NCI-H128 (cell line): ENCODE data around the gene BCO1.
"Not testable (repeated sequence)": the region's sequence is repeated elsewhere in the genome, so short reads cannot be mapped to it uniquely, and the experiment has no call there.

Experiments
- DNase-seq: peaks from one replicate; lab custom pipeline; 2025; ENCODE audit not compliant: unreplicated experiment; lab: John Stamatoyannopoulos, UW

Gene BCO1, protein sequence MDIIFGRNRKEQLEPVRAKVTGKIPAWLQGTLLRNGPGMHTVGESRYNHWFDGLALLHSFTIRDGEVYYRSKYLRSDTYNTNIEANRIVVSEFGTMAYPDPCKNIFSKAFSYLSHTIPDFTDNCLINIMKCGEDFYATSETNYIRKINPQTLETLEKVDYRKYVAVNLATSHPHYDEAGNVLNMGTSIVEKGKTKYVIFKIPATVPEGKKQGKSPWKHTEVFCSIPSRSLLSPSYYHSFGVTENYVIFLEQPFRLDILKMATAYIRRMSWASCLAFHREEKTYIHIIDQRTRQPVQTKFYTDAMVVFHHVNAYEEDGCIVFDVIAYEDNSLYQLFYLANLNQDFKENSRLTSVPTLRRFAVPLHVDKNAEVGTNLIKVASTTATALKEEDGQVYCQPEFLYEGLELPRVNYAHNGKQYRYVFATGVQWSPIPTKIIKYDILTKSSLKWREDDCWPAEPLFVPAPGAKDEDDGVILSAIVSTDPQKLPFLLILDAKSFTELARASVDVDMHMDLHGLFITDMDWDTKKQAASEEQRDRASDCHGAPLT

DNA sequence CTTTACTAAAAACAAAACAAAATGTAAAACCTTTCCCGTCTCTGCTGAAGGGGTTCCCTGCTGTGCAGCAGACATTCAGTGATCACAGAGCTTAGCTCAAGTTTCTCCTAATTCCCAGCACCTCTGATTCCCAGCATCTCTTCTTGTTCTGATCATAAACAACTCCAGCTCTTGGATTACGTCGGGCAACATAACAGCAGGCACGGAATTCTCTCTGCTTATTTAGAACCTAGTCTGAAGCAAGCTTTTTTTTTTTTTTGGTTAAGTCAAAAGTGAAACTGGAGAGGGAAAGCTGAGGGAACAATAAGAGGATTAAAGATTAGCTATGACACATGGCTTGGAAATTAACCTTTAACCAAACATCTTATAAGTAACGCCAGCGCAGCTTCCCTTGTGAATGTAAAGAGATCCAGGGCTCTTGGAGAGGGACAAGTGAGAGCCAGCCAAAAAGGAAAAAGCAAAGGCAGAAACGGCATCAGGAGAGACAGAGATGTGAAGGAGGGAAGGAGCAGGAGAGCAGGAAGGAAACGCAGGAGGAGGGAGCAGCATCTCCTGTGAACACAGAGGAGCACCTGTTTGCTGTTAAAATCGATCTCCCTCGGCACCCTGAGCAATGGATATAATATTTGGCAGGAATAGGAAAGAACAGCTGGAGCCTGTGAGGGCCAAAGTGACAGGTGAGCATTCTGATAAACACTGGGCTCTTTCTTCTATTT is at the start of gene BCO1:
TSS of gene BCO1 (plus strand) at position 394 of the 716 bp plus-strand sequence. CDS start at position 614, 220 bp downstream.
- no peak for DNase-seq

DNA sequence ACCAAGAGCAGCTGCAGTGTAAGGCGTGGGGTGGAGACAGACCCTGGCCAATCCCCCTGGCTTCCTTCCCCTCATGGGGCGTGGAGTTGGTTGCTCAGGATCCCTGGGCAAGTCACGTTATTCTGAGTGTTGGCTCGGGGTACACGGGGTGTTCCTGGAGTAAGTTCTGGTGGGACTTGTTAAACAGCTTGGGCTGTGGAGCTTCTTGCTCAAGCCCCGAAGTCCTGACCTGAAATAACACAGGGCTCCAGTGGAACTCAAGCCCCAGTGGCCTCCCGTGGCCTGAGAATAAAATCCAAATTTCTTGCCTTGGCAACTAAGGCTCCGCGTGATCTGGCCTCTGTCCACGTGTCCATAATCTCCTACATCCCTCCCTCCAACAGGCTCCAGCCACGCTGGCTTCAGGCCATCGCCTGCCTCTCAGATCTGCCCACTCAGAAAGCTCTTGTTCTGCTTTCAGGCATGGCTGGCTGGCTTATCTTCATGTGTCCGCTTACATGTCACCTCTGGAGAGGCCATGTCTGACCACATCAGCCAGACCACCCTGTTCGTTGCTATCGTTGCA is 49.3 kb upstream of the BCO1 start:
- no peak for DNase-seq

DNA sequence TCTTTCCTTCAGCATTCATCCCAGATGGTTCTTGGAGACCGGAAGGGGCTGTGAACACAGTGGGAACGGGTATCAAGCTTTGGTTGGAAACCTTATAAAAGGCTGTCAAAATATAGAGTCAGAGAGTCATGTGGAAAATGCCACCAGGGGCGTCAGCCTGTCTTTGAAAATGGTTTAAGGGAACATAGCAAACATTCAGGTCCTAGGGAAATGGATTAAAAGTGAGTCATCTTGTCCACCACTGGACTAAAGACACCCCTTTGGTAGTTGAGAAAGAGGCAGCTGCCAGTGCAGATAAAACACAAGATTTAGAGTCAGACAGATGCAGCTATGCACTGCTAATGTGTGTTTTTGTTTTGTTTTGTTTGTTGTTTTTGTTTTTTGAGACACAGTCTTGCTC is 47.8 kb upstream of the BCO1 start:
- DNase-seq: no peak

DNA sequence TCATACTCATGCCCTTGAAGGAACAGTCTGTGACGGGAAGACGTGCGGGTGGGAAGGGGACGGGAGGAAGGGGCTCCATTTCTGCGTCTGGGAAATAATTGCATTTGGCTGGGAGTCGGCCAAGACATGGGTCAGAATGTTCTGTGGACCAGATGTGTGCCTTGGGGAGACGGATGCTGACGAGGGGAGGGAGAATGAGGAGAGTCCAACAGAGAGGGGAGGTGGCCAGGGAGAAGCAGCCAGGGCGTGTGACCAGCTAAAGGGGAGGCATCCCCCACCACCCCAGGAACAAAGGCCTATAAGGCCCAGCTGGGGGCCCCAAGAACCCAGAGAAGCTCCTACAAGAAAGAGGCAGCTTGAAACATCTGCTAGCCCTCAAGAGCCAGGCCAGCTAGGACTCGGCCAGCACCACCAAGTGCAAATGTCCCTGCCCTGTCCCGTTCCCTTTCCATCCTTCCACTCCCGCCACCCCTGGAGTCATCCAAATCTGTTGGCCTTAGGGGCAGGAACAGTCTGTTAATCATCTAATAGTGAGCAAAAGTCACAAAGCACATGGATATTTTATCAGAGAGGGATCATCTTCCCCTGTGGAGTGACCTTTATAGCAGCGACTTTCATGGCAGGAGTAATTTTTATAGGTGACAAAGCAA is 42.5 kb upstream of the BCO1 start:
- DNase-seq: no peak

DNA sequence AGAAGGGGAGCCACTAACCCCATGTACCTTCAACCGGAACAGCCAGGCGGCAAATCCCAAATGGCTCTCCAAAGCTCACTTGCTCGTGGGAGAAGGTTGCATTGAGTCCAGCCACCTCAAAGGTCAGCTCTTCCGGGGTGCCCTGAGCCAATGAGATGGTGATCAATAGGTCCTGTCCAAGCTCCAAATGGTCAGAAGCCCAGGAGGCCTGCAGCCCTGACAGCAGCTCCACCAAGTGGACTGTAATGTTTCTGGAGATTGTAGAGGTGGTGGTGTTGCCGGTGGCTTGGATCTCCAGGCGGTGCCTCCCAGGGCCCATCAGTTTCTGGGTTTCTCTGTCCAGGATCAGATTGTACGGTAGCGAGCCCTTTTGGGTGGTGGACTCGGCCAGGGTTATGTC is 39.9 kb upstream of the BCO1 start:
- no peak for DNase-seq

DNA sequence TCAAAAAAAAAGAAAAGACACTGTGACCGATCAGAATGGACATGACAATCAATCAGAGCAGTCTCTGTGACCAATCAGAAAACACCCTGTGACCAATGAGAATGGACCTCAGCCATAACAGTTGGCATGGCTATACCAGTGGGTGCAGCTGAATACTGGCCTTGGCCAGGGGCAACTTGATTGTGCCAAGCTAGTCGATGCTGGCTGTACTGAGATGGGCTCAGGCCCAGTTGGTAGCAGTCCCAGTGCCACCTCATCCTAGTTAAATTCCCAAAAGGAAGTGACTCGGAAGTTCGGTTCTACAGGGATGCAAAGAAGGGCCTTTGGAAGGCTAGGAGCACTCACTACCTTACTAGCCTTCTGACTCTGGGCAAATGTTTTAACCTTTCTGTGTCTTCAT is 37.2 kb upstream of the BCO1 start:
- DNase-seq: no peak

DNA sequence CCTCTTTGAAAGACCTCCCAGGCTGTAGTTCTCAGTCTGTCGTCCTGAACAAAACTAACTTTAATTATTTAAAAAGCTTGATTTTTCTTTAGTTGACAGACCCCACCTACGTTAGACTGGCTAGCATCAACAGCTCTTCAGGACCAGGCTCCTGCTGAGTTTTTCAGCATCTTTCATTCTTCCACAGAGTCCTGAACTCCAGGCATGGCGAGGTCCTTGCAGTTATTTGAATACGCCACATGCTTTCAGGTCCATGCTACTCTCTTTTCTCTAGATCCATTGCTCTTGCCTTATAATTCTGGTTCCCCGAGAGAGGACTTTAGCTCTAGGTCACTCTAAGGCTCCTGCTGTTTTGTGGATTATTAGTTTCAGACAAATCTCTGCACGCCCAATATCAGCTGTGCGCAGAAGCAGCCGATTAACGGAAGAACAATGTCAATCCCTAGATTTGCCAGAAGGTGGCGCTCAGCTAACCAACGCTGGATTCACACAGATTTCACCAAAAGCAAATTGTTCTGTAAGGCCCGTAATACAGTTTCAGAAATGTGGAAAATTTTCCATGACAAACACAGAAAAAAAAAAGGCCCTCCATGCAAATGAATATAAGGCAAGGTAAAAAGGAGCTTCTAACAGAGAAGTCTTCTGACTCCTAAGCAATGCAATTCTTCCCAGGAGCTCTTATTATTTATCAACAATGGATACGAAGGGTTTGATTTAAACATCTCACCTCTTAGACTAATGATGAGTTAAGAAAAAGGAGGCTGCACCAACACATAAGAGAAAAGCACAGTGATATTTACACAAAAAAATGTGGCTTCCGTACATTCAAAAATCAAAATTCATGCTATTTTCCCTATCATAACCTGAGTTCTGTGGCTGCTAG is 33.5 kb upstream of the BCO1 start:
- no peak for DNase-seq

DNA sequence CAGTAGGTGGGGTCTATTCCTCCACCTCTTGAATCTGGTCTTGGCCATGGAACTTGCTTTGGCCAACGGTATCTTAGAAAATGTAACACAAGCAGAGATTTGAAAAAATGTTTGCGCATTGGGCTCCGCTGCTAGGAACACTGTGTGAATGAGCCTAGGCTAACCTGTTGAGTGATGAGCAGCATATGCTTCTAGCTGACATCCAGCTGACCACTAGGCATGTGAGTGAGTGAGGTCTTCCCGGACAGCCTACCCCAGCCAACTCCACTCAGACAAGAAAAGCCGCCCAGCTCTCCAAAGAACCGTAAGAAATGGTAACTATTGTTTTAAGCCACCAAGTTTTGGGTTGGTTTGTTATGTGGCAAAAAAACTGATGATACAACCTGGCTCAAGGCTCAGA is 31.4 kb upstream of the BCO1 start:
- DNase-seq: no peak

DNA sequence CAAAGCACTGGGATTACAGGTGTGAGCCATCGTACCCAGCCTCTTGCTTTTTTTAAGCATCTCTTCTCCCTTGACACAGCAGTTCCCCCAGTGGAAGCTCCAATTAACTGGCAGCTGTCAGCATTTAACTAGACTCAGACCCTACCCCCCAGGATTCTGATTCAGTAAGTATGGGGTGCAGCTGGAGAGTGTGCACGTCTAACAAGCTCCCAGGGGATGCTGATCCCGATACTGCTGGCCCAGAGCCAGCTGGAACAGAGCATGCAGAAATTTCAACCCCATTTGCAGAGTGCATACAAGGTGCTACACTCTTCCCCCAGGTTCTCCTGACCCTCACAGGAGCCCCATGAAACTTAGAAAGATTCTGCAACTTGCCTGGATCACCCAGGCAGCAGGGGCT is 27.7 kb upstream of the BCO1 start:
- DNase-seq: no peak

DNA sequence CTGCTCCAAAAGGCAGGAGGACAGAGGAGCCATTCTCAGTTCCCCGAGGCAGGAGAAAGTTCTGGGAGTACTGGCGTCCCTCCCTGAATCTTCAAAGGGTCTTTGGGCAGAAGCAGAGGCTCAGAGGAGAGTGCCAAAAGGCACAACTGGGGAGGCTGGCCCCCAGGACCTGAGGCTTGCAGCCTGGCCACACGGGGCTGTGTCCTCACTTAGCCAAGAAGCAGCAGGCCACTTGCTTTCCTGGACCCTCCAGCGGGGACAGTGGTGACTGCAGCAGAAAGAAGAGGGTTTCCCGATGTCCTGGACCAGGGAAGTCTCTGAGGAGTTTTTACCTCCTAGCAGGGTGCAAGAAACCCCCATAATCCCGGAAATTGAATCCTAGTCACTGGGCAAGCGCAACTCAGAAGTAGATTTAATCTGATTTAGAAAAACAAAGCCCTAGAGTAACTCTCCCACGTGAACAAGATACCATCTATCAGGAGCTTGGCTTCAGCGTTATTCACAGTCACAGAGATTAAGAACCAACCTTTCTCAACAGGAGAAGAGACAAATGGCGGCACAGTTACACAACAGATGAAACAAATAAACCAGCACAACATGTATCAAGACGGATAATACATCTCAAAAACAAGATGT is 25.5 kb upstream of the BCO1 start:
- DNase-seq: no peak

DNA sequence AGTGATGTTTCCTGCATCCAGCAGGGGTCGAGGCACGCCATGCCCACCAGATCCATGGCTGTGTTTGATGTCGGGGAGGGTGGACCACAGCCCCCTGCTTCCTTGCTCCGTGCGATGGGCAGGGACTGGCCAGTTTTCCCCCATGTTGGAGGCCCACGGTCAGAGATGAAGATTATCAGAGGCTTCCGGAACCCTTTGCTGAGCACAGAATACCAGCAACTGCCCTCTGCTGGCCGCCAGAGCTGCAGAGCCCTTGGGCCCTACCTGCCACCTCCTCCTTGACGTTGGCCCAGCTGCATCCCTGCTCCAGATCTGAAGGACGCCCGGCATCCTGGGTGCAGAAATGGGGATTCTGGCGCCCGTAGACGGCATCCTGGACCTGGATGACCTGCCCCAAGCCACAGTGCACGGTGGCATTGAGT is 23.7 kb upstream of the BCO1 start:
- DNase-seq: no peak

DNA sequence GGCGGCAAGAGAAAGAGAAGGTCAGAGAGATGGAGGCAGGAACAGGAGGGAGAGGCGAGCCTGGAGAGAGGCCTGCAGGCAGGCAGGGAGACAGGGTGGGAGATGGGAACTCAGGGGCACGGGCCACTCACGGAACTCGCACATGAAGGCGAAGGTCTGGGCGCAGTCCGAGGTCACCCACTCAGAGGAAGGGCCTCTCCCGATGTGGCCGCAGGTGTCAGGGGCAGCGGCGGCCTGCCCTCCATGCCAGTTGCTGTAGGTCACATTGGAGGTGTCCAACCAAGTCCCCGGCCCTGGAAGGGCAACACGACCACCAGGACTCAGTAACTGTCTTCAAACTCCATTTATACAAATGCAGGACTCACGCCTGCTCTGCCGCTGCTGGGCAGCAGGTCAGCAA is 22.4 kb upstream of the BCO1 start:
- no peak for DNase-seq

DNA sequence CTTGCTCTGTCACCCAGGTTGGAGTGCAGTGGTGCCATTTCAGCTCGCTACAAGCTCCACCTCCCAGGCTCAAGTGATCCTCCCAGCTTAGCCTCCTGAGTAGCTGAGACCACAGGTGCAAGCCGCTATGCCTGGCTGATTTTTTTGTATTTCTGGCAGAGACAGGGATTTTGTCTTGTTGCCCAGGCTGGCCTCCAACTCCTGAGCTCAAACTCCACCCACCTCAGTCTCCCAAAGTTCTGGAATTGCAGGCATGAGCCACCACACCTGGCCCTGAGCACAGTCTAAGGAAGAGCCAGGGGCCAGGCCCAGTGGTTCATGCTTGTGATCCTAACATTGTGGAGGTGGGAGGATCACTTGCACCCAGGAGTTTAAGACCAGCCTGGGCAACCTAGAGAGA is 21.8 kb upstream of the BCO1 start:
- no peak for DNase-seq

DNA sequence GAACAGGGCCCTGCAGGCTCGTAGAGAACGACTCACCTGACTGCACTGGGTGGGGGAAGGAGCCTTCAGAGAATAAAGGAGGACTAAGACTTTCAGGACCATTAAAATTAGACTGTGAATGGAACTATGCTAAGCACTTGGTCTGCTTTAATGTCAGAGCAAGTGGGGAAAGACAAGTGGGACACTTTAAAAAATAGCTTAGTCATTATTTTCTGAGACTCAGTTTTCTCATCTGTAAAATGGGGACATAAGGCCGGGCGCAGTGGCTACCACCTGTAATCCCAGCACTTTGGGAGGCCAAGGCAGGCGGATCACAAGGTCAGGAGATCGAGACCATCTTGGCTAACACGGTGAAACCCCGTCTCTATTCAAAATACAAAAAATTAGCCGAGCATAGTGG is 19.3 kb upstream of the BCO1 start:
- no peak for DNase-seq

DNA sequence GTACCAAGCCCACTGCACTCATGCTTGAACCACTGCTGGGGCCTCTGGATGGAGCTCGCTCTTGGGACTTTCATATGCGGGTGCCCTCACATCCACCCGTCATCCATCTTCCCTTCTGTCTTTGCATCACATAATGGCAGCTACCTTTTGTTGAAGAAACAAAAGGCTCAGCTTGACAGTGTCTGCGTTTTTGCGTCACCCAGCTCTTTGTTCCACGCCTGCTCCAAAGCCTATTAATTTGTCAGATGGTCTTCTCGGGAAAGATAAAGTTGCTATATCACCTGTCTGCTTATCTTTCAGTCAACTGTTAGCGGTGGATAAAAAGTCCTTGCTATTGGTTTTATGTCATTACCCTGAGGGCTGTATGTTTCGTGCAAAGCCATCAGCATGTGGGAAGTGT is 18.1 kb upstream of the BCO1 start:
- no peak for DNase-seq

DNA sequence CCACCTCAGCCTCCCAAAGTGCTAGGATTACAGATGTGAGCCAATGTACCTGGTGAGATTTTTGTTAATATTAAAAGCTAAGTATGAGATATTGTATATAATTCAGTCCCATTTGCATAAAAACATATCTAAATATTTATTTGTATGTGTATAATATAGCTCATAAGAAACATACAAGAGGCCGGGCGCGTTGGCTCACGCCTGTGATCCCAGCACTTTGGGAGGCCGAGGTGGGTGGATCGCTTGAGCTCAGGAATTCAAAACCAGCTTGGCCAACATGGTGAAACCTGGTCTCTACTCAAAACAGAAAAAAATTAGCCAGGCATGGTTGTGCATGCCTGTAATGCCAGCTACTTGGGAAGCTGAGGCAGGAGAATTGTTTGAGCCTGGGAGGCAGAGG is 16.8 kb upstream of the BCO1 start:
- no peak for DNase-seq

DNA sequence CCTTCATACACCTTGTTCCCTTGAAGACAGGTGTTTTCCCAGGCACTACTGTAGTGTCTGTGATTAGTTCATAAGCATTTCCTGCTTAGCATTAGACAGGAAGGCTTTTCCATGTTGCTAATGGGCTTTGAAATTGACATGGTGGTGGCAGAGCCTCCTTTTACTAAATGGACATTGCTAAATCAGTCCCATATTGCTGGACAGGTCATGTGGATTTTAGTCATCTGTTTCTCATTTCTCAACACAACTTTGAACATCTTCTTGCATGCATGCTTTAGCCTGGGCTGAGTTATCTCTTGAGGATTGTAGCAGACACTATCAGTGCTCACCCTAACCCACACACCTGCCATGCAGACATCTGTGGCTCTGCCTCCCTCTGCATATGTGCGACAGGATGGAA is 13.7 kb upstream of the BCO1 start:
- no peak for DNase-seq

DNA sequence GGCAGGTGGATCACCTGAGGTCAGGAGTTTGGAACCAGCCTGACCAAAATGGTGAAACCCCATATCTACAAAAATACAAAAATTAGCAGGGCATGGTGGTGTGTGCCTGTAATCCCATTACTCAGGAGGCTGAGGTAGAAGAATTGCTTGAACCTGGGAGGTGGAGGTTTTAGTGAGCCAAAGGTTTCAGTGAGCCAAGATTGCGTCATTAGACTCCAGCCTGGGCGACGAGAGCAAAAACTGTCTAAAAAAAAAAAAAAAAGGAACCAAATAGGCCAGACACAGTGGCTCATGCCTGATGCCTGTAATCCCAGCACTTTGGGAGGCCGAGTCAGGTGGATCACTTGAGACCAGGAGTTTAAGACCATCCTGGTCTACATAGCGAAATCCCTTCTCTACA is 12.8 kb upstream of the BCO1 start:
- not testable (repeated sequence) for DNase-seq

DNA sequence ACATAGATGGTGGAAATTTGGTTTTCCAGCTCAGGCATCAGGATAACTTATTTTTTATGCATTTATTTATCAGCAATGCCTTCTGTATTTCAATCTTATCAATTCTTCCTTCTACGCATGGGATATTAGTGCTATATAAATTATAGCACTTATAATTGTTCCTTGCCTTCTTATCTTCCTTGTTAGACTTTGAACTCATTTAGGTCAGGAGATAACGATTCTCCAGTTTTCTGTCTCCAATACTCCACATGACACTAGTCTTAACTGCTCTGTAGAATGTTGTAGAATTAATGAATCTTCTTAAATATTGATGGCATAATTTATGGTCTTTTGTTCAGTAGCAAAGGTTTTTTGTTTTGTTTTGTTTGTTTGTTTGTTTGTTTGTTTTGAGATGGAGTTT is 10.7 kb upstream of the BCO1 start:
- no peak for DNase-seq

DNA sequence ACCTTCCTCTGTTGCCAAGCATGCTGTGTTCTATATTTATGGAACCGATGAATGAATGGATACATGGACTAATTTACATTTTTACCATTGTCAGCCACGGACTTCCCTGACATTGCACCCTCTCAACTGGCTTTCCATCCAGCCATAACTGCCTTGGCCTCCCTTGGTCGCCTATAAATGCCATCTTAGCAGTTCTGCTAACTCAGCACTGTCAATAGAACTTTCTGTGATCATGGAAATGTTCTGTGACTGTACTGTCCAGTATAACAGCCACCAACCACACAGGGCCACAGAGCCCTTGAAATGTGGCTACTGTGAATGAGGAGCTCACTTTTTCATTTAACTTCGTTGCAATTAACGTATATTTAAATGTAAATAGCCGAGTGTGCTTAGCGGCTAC is 8.7 kb upstream of the BCO1 start:
- DNase-seq: no peak
